Measurements from ENCODE around the gene MAOB.
"Not testable (repeated sequence)": the region's sequence is repeated elsewhere in the genome, so short reads cannot be mapped to it uniquely, and the experiment has no call there.

Gene MAOB

GRCh38 chrX:43882294-43882681, at the start of gene MAOB:
Gene MAOB (minus strand): TSS chrX:43882450. CDS start chrX:43882299, 151 bp downstream.
- DNase-seq (ENCODE audit: low read depth) = no peak

GRCh38 chrX:43922032-43922431, 39.8 kb upstream of the MAOB start:
- not testable (repeated sequence) for DNase-seq (ENCODE audit: low read depth)

- not testable (repeated sequence) for DNase-seq (ENCODE audit: low read depth)
Measured at GRCh38 chrX:43910772-43911171, 28.5 kb upstream of the MAOB start.

GRCh38 chrX:43910012-43910411, 27.8 kb upstream of the MAOB start:
- no peak for DNase-seq (ENCODE audit: low read depth)

- DNase-seq (ENCODE audit: low read depth) = no peak
Measured at GRCh38 chrX:43909141-43909540, 26.9 kb upstream of the MAOB start.

GRCh38 chrX:43899878-43900815, 17.9 kb upstream of the MAOB start:
- no peak for DNase-seq (ENCODE audit: low read depth)

GRCh38 chrX:43898406-43899035, 16.3 kb upstream of the MAOB start:
- DNase-seq (ENCODE audit: low read depth) = no peak

- no peak for DNase-seq (ENCODE audit: low read depth)
Measured at GRCh38 chrX:43897290-43897689, 15.0 kb upstream of the MAOB start.

- DNase-seq (ENCODE audit: low read depth) = no peak
Measured at GRCh38 chrX:43892336-43892870, 10.2 kb upstream of the MAOB start.

- no peak for DNase-seq (ENCODE audit: low read depth)
Measured at GRCh38 chrX:43885617-43886016, 3.4 kb upstream of the MAOB start.

- no peak for DNase-seq (ENCODE audit: low read depth)
Measured at GRCh38 chrX:43881410-43882293, 598 bp downstream of the MAOB start.

GRCh38 chrX:43880425-43880824, 1.8 kb downstream of the MAOB start:
- DNase-seq (ENCODE audit: low read depth) = no peak

GRCh38 chrX:43878906-43879526, 3.2 kb downstream of the MAOB start:
- DNase-seq (ENCODE audit: low read depth) = no peak

GRCh38 chrX:43876680-43877079, 5.6 kb downstream of the MAOB start:
- DNase-seq (ENCODE audit: low read depth) = no peak

- DNase-seq (ENCODE audit: low read depth) = no peak
Measured at GRCh38 chrX:43870758-43871419, 11.4 kb downstream of the MAOB start.

GRCh38 chrX:43870011-43870410, 12.2 kb downstream of the MAOB start:
- no peak for DNase-seq (ENCODE audit: low read depth)

GRCh38 chrX:43868791-43869190, 13.5 kb downstream of the MAOB start:
- no peak for DNase-seq (ENCODE audit: low read depth)

- DNase-seq (ENCODE audit: low read depth) = no peak
Measured at GRCh38 chrX:43866423-43866822, 15.8 kb downstream of the MAOB start.

GRCh38 chrX:43865791-43866190, 16.5 kb downstream of the MAOB start:
- no peak for DNase-seq (ENCODE audit: low read depth)

GRCh38 chrX:43862434-43862833, 19.8 kb downstream of the MAOB start:
- no peak for DNase-seq (ENCODE audit: low read depth)

GRCh38 chrX:43861750-43862149, 20.5 kb downstream of the MAOB start:
- DNase-seq (ENCODE audit: low read depth) = no peak
